DOHH2 (cell line): ENCODE results near the gene LYVE1.

ENCODE experiments used
- CTCF ChIP-seq: fragments of 200-600 bp; sonication (generic); IDR thresholded peaks from one replicate; pipeline ENCODE4 v1.5.1; 2014; ENCODE audit warnings: antibody characterized with exemption, mild to moderate bottlenecking, low read depth, low read length; ENCODE audit not compliant: poor library complexity, severe bottlenecking
- EZH2phosphoT487 ChIP-seq: fragments of 200-600 bp; sonication (generic); IDR thresholded peaks from 2 replicates; pipeline ENCODE4 v1.6.1; 2017; ENCODE audit warnings: borderline replicate concordance, mild to moderate bottlenecking, antibody characterized with exemption, low read length, moderate library complexity, mixed read lengths

- TF ChIP-seq CTCF = no peak
- no peak for TF ChIP-seq EZH2phosphoT487
These were observed 48.8 kb downstream of the LYVE1 start for GRCh38 chr11:10519630-10520029.
